ENCODE measurements around the gene CDK19.
"Not testable (repeated sequence)": the region's sequence is repeated elsewhere in the genome, so short reads cannot be mapped to it uniquely, and the experiment has no call there.

Gene CDK19

DNA sequence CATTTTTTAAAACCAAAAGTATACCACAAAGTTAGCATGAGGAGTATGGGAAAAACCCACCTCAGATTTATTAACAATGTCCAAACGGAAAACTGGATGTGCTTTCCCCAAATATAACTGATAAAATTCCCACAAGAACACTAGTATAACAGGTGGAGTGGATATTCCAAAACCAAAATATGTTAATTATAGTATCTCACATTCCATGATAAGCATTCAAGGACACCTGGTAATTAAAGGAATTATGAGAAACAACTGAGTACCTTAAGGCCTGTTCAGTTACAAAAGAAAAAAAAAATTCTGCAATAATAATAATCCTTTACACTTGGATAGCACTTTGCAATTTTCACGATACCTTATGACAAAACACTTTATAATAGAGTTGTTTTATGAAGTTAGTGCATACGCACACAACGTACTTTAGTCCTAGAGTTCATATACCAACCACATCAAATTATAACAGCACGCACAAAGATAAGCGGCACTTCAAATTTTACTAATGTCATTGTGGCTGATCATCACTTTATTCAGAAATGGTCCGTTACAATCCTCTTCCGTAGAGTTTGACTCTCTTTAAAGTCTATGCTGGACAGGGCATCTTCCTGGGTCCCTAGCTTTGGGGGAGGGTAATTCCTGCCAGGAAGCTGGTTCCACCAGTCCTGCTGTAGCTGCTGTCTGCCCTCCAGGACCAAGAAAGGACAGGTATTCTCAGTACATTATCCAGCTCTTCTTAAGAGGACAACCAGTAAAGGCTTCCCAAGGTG is 1.7 kb downstream of the CDK19 start:
- no peaks in the 10 kb centered on the region for H3K27me3 ChIP-seq (ENCODE audit: insufficient read depth, low read length)
- H3K4me3 ChIP-seq (ENCODE audit: low read length) = peak overlapping the region; percentile 60
- H3K36me3 ChIP-seq (ENCODE audit: insufficient read depth, low read length) = no peaks in the 10 kb centered on the region
- 85% methylated on average over 6 of the region's 8 CpGs for WGBS
- no peak overlapping the region for H3K27ac ChIP-seq (ENCODE audit: low read depth, low read length)
- H3K9ac ChIP-seq (ENCODE audit: low read depth, low read length) = peak overlapping the region; percentile 81; the same call in 1 of the 2 replicates
- peaks cover 14% of the 10 kb centered on the region for H3K4me1 ChIP-seq (ENCODE audit: insufficient read depth, low read length)
- no peaks in the 10 kb centered on the region for H3K9me3 ChIP-seq (ENCODE audit: insufficient read depth, low read depth, low read length)

DNA sequence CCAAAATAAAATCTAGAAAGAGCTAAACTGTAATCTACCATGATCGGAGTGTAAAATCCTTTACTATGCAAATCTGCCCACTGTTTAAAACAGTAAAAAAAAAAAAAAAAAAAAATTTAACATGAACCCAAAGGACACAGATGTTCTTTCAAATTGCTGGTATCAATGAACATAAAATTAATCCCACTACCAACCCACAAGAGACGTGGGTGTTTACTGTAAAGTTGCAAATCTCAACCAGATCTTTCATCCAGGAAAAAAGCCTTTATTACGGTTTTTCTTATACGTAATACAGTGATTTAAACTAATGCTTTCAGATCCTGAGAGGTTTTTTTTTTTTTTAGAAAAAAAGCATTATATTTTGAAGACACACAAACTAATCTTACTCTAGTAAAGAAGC is 2.5 kb downstream of the CDK19 start:
- Histone ChIP-seq H3K27ac (ENCODE audit: low read depth, low read length) (no peak overlapping the region), H3K4me1 (ENCODE audit: insufficient read depth, low read length) (peaks cover 14% of the 10 kb centered on the region), H3K9me3 (ENCODE audit: insufficient read depth, low read depth, low read length) (no peaks in the 10 kb centered on the region), H3K36me3 (ENCODE audit: insufficient read depth, low read length) (no peaks in the 10 kb centered on the region), H3K4me3 (ENCODE audit: low read length) (no peak overlapping the region), H3K27me3 (ENCODE audit: insufficient read depth, low read length) (no peaks in the 10 kb centered on the region), H3K9ac (ENCODE audit: low read depth, low read length) (no peak overlapping the region)
- WGBS = 100% methylated on average over 3 of the region's 4 CpGs

DNA sequence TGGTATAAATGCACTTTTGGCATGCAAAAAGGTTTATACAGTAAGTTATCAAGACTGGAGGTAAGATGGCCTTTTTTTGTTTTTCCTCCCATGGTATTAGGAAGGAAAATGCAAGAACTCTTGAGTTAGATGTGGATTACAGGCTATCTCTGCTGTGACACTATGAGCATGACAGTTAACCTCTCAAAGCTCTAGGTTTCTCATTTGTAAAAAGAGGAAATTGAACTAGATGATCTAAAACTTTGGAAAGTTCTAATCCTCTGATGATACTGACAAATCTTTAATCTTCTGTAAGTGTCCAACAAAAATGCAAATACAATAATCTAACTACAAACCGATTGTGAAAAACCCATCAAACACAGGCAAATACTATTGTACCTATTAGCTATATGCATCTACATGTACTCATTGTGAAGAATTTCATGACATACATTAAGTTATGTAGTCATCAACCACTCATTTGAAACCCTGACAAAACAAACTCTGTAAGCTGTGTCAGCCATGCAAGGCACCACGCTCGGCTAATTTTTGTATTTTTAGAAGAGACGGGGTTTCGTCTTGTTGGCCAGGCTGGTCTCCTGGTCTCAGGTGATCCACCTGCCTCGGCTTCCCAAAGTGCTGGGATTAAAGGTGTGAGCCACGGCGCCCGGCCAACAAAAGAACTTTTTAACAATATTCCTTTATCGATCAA is 4.2 kb downstream of the CDK19 start:
- no peaks in the 10 kb centered on the region for H3K27me3 ChIP-seq (ENCODE audit: insufficient read depth, low read length)
- no peak overlapping the region for H3K4me3 ChIP-seq (ENCODE audit: low read length)
- WGBS = 97% methylated on average over 9 of the region's 10 CpGs
- no peaks in the 10 kb centered on the region for H3K9me3 ChIP-seq (ENCODE audit: insufficient read depth, low read depth, low read length)
- no peaks in the 10 kb centered on the region for H3K36me3 ChIP-seq (ENCODE audit: insufficient read depth, low read length)
- no peak overlapping the region for H3K27ac ChIP-seq (ENCODE audit: low read depth, low read length)
- H3K4me1 ChIP-seq (ENCODE audit: insufficient read depth, low read length) = peaks cover 9% of the 10 kb centered on the region
- H3K9ac ChIP-seq (ENCODE audit: low read depth, low read length) = no peak overlapping the region

DNA sequence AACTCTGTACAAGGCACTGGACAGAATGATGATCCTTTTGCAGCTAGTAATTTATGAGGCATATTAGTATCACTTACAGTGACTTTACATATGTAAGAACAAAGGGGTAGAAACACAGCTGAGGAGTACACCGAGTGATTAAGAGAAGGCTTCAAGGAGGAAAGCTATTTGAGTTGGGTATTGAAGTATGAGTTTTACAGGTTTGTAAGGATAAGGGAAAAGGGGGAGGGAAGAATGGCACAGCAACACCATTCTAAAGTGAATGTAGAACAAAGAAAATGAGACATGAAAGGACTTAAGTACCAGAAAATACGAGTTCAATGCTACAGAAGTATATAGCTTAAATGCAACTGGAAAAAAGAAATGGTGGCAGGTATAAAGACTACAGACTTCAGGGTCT is 5.5 kb downstream of the CDK19 start:
- no peak overlapping the region for H3K9ac ChIP-seq (ENCODE audit: low read depth, low read length)
- no peaks in the 10 kb centered on the region for H3K27me3 ChIP-seq (ENCODE audit: insufficient read depth, low read length)
- peaks cover 9% of the 10 kb centered on the region for H3K4me1 ChIP-seq (ENCODE audit: insufficient read depth, low read length)
- 92% methylated on average over 2 of the region's 2 CpGs for WGBS
- no peak overlapping the region for H3K4me3 ChIP-seq (ENCODE audit: low read length)
- no peaks in the 10 kb centered on the region for H3K9me3 ChIP-seq (ENCODE audit: insufficient read depth, low read depth, low read length)
- H3K36me3 ChIP-seq (ENCODE audit: insufficient read depth, low read length) = no peaks in the 10 kb centered on the region
- H3K27ac ChIP-seq (ENCODE audit: low read depth, low read length) = no peak overlapping the region

DNA sequence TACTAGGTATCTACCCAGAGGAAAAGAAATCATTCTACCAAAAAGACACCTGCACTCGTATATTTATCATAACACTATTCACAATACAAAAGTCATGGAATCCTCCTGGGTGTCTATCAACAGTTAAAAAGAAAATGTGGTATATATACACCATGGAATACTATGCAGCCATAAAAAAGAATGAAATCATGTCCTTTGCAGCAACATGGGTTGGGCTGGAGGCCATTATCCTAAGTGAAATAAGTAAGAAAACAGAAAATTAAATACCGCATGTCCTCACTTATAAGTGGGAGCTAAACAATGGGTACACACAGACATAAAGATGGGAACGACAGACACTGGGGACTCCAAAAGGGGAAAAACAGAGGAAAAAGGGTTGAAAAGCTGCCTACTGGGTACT is 13.1 kb downstream of the CDK19 start:
- not testable (repeated sequence) for H3K27ac ChIP-seq (ENCODE audit: low read depth, low read length); H3K4me1 ChIP-seq (ENCODE audit: insufficient read depth, low read length); H3K4me3 ChIP-seq (ENCODE audit: low read length); H3K36me3 ChIP-seq (ENCODE audit: insufficient read depth, low read length); H3K9ac ChIP-seq (ENCODE audit: low read depth, low read length); H3K9me3 ChIP-seq (ENCODE audit: insufficient read depth, low read depth, low read length); H3K27me3 ChIP-seq (ENCODE audit: insufficient read depth, low read length)
- WGBS = 94% methylated on average over 3 of the region's 3 CpGs

DNA sequence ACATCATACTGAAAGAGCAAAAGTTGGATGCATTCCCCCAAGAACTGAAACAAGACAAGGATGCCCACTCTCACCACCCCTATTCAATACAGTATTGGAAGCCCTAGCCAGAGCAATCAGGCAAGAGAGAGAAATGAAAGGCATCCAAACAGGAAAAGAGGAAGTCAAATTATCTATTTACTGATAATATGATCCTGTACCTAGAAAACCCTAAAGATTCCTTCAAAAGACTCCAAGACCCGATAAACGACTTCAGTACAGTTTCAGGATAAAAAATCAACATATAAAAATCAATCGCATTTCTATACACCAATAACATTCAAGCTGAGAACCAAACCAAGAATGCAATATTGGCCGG is 14.5 kb downstream of the CDK19 start:
- no peak overlapping the region for H3K4me3 ChIP-seq (ENCODE audit: low read length)
- no peaks in the 10 kb centered on the region for H3K4me1 ChIP-seq (ENCODE audit: insufficient read depth, low read length)
- no peak overlapping the region for H3K9ac ChIP-seq (ENCODE audit: low read depth, low read length)
- H3K9me3 ChIP-seq (ENCODE audit: insufficient read depth, low read depth, low read length) = no peaks in the 10 kb centered on the region
- H3K27me3 ChIP-seq (ENCODE audit: insufficient read depth, low read length) = no peaks in the 10 kb centered on the region
- WGBS = 98% methylated on average over 4 of the region's 4 CpGs
- no peak overlapping the region for H3K27ac ChIP-seq (ENCODE audit: low read depth, low read length)
- H3K36me3 ChIP-seq (ENCODE audit: insufficient read depth, low read length) = no peaks in the 10 kb centered on the region

DNA sequence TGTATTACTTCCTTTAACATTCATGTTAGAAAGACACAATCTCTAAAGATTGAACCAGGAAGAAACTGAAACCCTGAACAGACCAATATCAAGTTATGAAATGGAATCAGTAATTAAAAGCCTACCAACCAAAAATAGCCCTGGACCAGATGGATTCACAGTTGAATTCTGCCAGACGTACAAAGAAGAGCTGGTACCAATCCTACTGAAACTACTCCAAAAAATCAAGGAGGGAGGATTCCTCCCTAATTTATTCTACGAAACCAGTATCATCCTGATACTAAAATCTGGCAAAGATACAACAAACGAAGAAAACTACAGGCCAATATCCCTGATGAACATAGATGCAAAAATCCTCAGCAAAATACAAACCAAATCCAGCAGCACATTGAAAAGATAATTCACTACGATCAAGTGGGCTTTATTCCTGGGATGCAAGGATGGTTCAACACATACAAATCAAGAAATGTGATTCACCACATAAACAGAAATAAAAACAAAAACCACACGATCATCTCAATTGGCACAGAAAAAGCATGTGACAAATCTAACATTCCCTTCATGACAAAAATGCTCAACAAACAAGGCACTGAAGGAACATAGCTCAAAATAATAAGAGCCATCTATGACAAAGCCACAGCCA is 15.0 kb downstream of the CDK19 start:
- WGBS = 93% methylated on average over 5 of the region's 5 CpGs
- H3K9me3 ChIP-seq (ENCODE audit: insufficient read depth, low read depth, low read length) = no peaks in the 10 kb centered on the region
- no peak overlapping the region for H3K4me3 ChIP-seq (ENCODE audit: low read length)
- H3K27me3 ChIP-seq (ENCODE audit: insufficient read depth, low read length) = no peaks in the 10 kb centered on the region
- H3K9ac ChIP-seq (ENCODE audit: low read depth, low read length) = no peak overlapping the region
- H3K36me3 ChIP-seq (ENCODE audit: insufficient read depth, low read length) = no peaks in the 10 kb centered on the region
- H3K4me1 ChIP-seq (ENCODE audit: insufficient read depth, low read length) = no peaks in the 10 kb centered on the region
- H3K27ac ChIP-seq (ENCODE audit: low read depth, low read length) = no peak overlapping the region

DNA sequence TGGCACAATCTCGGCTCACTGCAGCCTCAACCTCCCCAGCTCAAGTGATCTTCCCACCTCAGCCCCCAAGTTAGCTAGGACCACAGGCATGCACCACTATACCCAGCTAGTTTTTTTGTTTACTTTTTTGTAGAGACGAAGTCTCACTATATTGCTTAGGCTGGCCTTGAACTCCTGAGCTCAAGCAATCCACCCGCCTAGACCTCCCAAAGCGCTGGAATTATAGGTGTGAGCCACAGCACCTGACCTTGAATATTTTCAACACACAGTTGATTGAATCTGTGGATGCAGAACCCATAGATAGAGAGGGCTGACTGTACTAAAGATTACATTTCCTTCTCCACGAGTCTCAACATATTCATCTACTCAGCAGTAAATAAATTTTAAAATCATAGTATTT is 15.6 kb downstream of the CDK19 start:
- Histone ChIP-seq H3K36me3 (ENCODE audit: insufficient read depth, low read length) (no peaks in the 10 kb centered on the region), H3K9ac (ENCODE audit: low read depth, low read length) (no peak overlapping the region), H3K4me1 (ENCODE audit: insufficient read depth, low read length) (no peaks in the 10 kb centered on the region), H3K27me3 (ENCODE audit: insufficient read depth, low read length) (no peaks in the 10 kb centered on the region), H3K9me3 (ENCODE audit: insufficient read depth, low read depth, low read length) (no peaks in the 10 kb centered on the region), H3K27ac (ENCODE audit: low read depth, low read length) (no peak overlapping the region), H3K4me3 (ENCODE audit: low read length) (no peak overlapping the region)
- WGBS = 96% methylated on average over 5 of the region's 5 CpGs

DNA sequence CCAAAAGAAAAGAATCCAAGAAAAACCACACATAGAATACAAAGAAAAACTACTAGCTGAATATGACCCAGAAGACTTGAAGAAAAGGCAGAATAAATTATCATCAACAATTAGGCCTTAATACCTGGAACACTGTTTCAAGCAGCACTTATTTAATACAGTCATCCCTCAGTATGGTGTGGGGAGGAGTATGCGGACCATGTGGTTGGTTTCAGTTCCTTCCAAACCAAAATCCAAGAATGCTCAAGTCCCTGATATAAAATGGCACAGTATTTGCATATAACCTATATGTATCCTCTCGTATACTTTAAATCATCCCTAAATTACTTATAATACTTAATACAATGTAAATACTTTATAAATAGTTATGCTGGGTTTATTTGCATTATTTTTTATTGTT is 16.1 kb downstream of the CDK19 start:
- H3K4me1 ChIP-seq (ENCODE audit: insufficient read depth, low read length) = no peaks in the 10 kb centered on the region
- H3K4me3 ChIP-seq (ENCODE audit: low read length) = no peak overlapping the region
- no peak overlapping the region for H3K9ac ChIP-seq (ENCODE audit: low read depth, low read length)
- H3K36me3 ChIP-seq (ENCODE audit: insufficient read depth, low read length) = no peaks in the 10 kb centered on the region
- no CpG with 5 or more reads among the region's 2 CpGs for WGBS
- H3K27ac ChIP-seq (ENCODE audit: low read depth, low read length) = no peak overlapping the region
- no peaks in the 10 kb centered on the region for H3K9me3 ChIP-seq (ENCODE audit: insufficient read depth, low read depth, low read length)
- no peaks in the 10 kb centered on the region for H3K27me3 ChIP-seq (ENCODE audit: insufficient read depth, low read length)

DNA sequence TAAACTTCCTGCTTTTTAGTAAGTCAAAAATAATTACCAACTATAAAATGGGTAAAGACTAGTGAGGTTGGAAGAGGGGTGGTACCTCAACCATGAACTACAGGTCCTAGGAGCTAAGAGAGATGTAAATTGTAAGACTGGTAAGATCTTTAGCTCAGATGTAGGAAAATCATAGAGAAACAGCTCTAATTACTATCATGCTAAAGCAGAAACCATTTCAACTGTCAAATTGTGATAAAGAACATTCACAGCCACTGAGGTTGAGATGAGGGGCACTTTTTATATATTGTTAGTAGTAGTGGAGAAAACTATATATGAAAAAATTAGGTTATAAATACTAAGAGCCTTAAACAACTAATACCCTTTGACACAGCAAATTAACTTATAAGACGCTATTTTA is 20.0 kb downstream of the CDK19 start:
- no peak overlapping the region for H3K9ac ChIP-seq (ENCODE audit: low read depth, low read length)
- no peak overlapping the region for H3K4me3 ChIP-seq (ENCODE audit: low read length)
- H3K9me3 ChIP-seq (ENCODE audit: insufficient read depth, low read depth, low read length) = no peaks in the 10 kb centered on the region
- WGBS = no CpG with 5 or more reads among the region's 1 CpG
- no peaks in the 10 kb centered on the region for H3K27me3 ChIP-seq (ENCODE audit: insufficient read depth, low read length)
- no peaks in the 10 kb centered on the region for H3K36me3 ChIP-seq (ENCODE audit: insufficient read depth, low read length)
- H3K27ac ChIP-seq (ENCODE audit: low read depth, low read length) = no peak overlapping the region
- H3K4me1 ChIP-seq (ENCODE audit: insufficient read depth, low read length) = no peaks in the 10 kb centered on the region

DNA sequence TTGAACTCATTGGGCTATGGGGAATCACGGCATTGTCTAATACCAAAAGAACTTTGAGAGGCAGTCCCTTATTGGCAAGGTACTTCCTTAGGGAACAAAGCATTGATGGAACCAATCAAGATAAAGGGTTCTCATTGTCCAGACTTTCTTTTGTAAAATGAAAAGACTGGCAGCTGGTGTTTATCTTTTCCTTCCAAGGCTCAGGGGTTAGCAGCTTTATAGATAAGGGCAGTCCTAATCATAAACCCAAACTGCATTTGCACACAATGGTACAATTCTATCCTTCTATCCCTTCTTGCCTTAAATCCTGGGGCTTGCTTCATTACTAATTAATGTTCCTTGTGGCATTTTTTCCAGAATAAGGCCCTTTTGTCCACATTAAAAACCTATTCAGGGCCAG is 28.6 kb downstream of the CDK19 start:
- WGBS = 100% methylated on average over 1 of the region's 1 CpG
- Histone ChIP-seq H3K9me3 (ENCODE audit: insufficient read depth, low read depth, low read length) (peaks cover 8% of the 10 kb centered on the region), H3K4me1 (ENCODE audit: insufficient read depth, low read length) (no peaks in the 10 kb centered on the region), H3K36me3 (ENCODE audit: insufficient read depth, low read length) (no peaks in the 10 kb centered on the region), H3K4me3 (ENCODE audit: low read length) (no peak overlapping the region), H3K9ac (ENCODE audit: low read depth, low read length) (no peak overlapping the region), H3K27me3 (ENCODE audit: insufficient read depth, low read length) (no peaks in the 10 kb centered on the region), H3K27ac (ENCODE audit: low read depth, low read length) (no peak overlapping the region)

All from HUES64 (cell line).